Loucy (cell line): ENCODE results near the gene ARHGAP20.

Experiments
- H2AFZ ChIP-seq: fragments of 200-600 bp; sonication (generic); 2 replicates; pipeline ENCODE4 v1.6.0; 2016; ENCODE audit warnings: antibody characterized with exemption, mild to moderate bottlenecking, low read length, moderate library complexity
- H3F3A ChIP-seq: fragments of 200-600 bp; 2 replicates; pipeline ENCODE4 v1.6.0; 2016; ENCODE audit warnings: antibody characterized with exemption, low read depth, mild to moderate bottlenecking
- H3K27me3 ChIP-seq: fragments of 200-600 bp; sonication (generic); 2 replicates; pipeline ENCODE4 v1.6.1; 2014; ENCODE audit warnings: low read length, mild to moderate bottlenecking; ENCODE audit not compliant: insufficient read depth, poor library complexity, severe bottlenecking
- H3K36me3 ChIP-seq: fragments of 200-600 bp; sonication (generic); 2 replicates; pipeline ENCODE4 v1.6.1; 2016; ENCODE audit warnings: low read length; ENCODE audit not compliant: insufficient read depth
- H3K4me1 ChIP-seq: fragments of 200-600 bp; sonication (generic); 2 replicates; pipeline ENCODE4 v1.5.1; 2014; ENCODE audit warnings: low read length, mild to moderate bottlenecking; ENCODE audit not compliant: insufficient read depth, poor library complexity, severe bottlenecking
- H3K4me2 ChIP-seq: fragments of 200-600 bp; sonication (generic); 2 replicates; pipeline ENCODE4 v1.6.0; 2014; ENCODE audit warnings: antibody characterized with exemption, low read length, low read depth, mild to moderate bottlenecking; ENCODE audit not compliant: poor library complexity, severe bottlenecking
- H3K4me3 ChIP-seq: fragments of 200-600 bp; sonication (generic); 2 replicates; pipeline ENCODE4 v1.5.1; 2014; ENCODE audit warnings: low read length, mild to moderate bottlenecking, mixed read lengths; ENCODE audit not compliant: poor library complexity, severe bottlenecking
- H3K79me2 ChIP-seq: fragments of 200-600 bp; sonication (generic); 2 replicates; pipeline ENCODE4 v1.6.1; 2014; ENCODE audit warnings: low read length; ENCODE audit not compliant: insufficient read depth
- H3K9ac ChIP-seq: fragments of 200-600 bp; sonication (generic); 2 replicates; pipeline ENCODE4 v1.6.0; 2014; ENCODE audit warnings: mild to moderate bottlenecking, low read depth, low read length, moderate library complexity; ENCODE audit not compliant: poor library complexity, severe bottlenecking
- H3K9me2 ChIP-seq: fragments of 200-600 bp; sonication (generic); replicated peaks from 2 replicates; pipeline ENCODE4 v1.6.1; 2016; ENCODE audit warnings: low read depth, low read length, mixed read lengths
- H3K9me3 ChIP-seq: fragments of 200-600 bp; sonication (generic); 2 replicates; pipeline ENCODE4 v1.6.1; 2014; ENCODE audit warnings: mild to moderate bottlenecking, antibody characterized with exemption, low read length, low read depth; ENCODE audit not compliant: insufficient read depth
- H4K20me1 ChIP-seq: fragments of 200-600 bp; sonication (generic); 2 replicates; pipeline ENCODE4 v1.6.0; 2014; ENCODE audit warnings: antibody characterized with exemption, low read length, mild to moderate bottlenecking; ENCODE audit not compliant: insufficient read depth, poor library complexity, severe bottlenecking
- CTCF ChIP-seq: fragments of 200-600 bp; sonication (generic); conservative IDR thresholded peaks from 2 replicates; pipeline ENCODE4 v1.5.1; 2014; ENCODE audit warnings: mild to moderate bottlenecking, antibody characterized with exemption, low read length
- EZH2phosphoT487 ChIP-seq: fragments of 200-600 bp; IDR thresholded peaks from 2 replicates; pipeline ENCODE4 v1.6.1; 2018; ENCODE audit warnings: antibody characterized with exemption, mild to moderate bottlenecking, moderate library complexity, borderline replicate concordance

Gene ARHGAP20

GRCh38 chr11:110724358-110724757 lies 12.1 kb upstream of the ARHGAP20 start:
- H3K9me3 ChIP-seq, result no peaks in the 10 kb centered on the region
- no peaks in the 10 kb centered on the region for H4K20me1 ChIP-seq
- H3K36me3 ChIP-seq, result no peaks in the 10 kb centered on the region
- no peaks in the 10 kb centered on the region for H3K4me1 ChIP-seq
- H3F3A ChIP-seq, result no peaks in the 10 kb centered on the region
- H2AFZ ChIP-seq, result no peak overlapping the region
- no peaks in the 10 kb centered on the region for H3K27me3 ChIP-seq
- H3K79me2 ChIP-seq, result no peaks in the 10 kb centered on the region
- H3K4me3 ChIP-seq, result no peak overlapping the region
- no peak overlapping the region for H3K9ac ChIP-seq
- no peaks in the 10 kb centered on the region for H3K9me2 ChIP-seq
- no peak overlapping the region for H3K4me2 ChIP-seq
- TF ChIP-seq CTCF (no peak), EZH2phosphoT487 (no peak)

- Histone ChIP-seq H3K79me2 (no peaks in the 10 kb centered on the region), H4K20me1 (no peaks in the 10 kb centered on the region), H3K4me3 (no peak overlapping the region), H3K9ac (no peak overlapping the region), H3K4me2 (no peak overlapping the region), H3K9me3 (no peaks in the 10 kb centered on the region), H2AFZ (no peak overlapping the region), H3K4me1 (no peaks in the 10 kb centered on the region), H3K9me2 (no peaks in the 10 kb centered on the region), H3F3A (no peaks in the 10 kb centered on the region), H3K27me3 (no peaks in the 10 kb centered on the region), H3K36me3 (no peaks in the 10 kb centered on the region)
- no peak for TF ChIP-seq CTCF
- TF ChIP-seq EZH2phosphoT487, result no peak
Observed at GRCh38 chr11:110720431-110721275, 8.4 kb upstream of the ARHGAP20 start.

- no peaks in the 10 kb centered on the region for H3K79me2 ChIP-seq
- no peak for TF ChIP-seq CTCF
- TF ChIP-seq EZH2phosphoT487, result no peak
- H3K9me3 ChIP-seq, result no peaks in the 10 kb centered on the region
- no peaks in the 10 kb centered on the region for H3F3A ChIP-seq
- no peaks in the 10 kb centered on the region for H4K20me1 ChIP-seq
- H3K36me3 ChIP-seq, result no peaks in the 10 kb centered on the region
- no peaks in the 10 kb centered on the region for H3K9me2 ChIP-seq
- H3K27me3 ChIP-seq, result no peaks in the 10 kb centered on the region
- H2AFZ ChIP-seq, result no peak overlapping the region
- H3K9ac ChIP-seq, result no peak overlapping the region
- no peak overlapping the region for H3K4me2 ChIP-seq
- H3K4me3 ChIP-seq, result no peak overlapping the region
- no peaks in the 10 kb centered on the region for H3K4me1 ChIP-seq
Observed at GRCh38 chr11:110716361-110716760, 4.1 kb upstream of the ARHGAP20 start.
